RWPE2 (cell line): Measurements from ENCODE around the gene DERL3.

ENCODE experiments used
- ATAC-seq: fragments of 200-7000 bp; cut with Tn5 transposase; 3 replicates; pipeline ENCODE4 v1.9.1; 2021; ENCODE audit warnings: low read depth
- DNase-seq: peaks from one replicate; pipeline ENCODE4 v3.0.0-alpha.2; 2020; ENCODE audit warnings: low spot score
- H3K27ac ChIP-seq: fragments of 450-650 bp; 2 replicates; pipeline ENCODE4 v1.5.1; 2017; ENCODE audit warnings: mild to moderate bottlenecking; ENCODE audit not compliant: poor library complexity, severe bottlenecking
- H3K27me3 ChIP-seq: fragments of 250-450 bp; sonication (Bioruptor Pico); 2 replicates; pipeline ENCODE4 v1.5.1; 2021; ENCODE audit warnings: mild to moderate bottlenecking, moderate library complexity; ENCODE audit not compliant: insufficient read depth, poor library complexity, severe bottlenecking
- H3K36me3 ChIP-seq: fragments of 250-450 bp; sonication (Bioruptor Pico); 2 replicates; pipeline ENCODE4 v1.5.1; 2020; ENCODE audit warnings: low read depth, mild to moderate bottlenecking, moderate library complexity
- H3K4me1 ChIP-seq: fragments of 250-450 bp; sonication (Bioruptor Pico); 2 replicates; pipeline ENCODE4 v1.5.1; 2021; ENCODE audit warnings: mild to moderate bottlenecking, moderate library complexity; ENCODE audit not compliant: insufficient read depth, poor library complexity, severe bottlenecking
- H3K4me3 ChIP-seq: fragments of 250-450 bp; sonication (Bioruptor Pico); 2 replicates; pipeline ENCODE4 v1.5.1; 2021; ENCODE audit warnings: mild to moderate bottlenecking, moderate library complexity; ENCODE audit not compliant: severe bottlenecking
- H3K9me3 ChIP-seq: fragments of 250-450 bp; sonication (Bioruptor Pico); 2 replicates; pipeline ENCODE4 v1.5.1; 2021; ENCODE audit warnings: mild to moderate bottlenecking, moderate library complexity; ENCODE audit not compliant: severe bottlenecking
- CTCF ChIP-seq: fragments of 450-650 bp; IDR thresholded peaks from one replicate; pipeline ENCODE4 v1.5.1; 2017; ENCODE audit warnings: mild to moderate bottlenecking, moderate library complexity; ENCODE audit not compliant: poor library complexity, severe bottlenecking

The DERL3 gene

GRCh38 chr22:23837496-23837859, 1.3 kb downstream of the DERL3 start:
- Histone ChIP-seq H3K4me1 (no peaks in the 10 kb centered on the region), H3K4me3 (no peak overlapping the region), H3K36me3 (peaks cover 25% of the 10 kb centered on the region; the same call in 1 of the 2 replicates), H3K9me3 (no peaks in the 10 kb centered on the region), H3K27me3 (no peaks in the 10 kb centered on the region), H3K27ac (no peak overlapping the region)
- no peak for DNase-seq
- no peak for TF ChIP-seq CTCF
- ATAC-seq: no peak

GRCh38 chr22:23836692-23837495, 1.9 kb downstream of the DERL3 start:
- no peaks in the 10 kb centered on the region for H3K4me1 ChIP-seq
- peaks cover 25% of the 10 kb centered on the region; the same call in 1 of the 2 replicates for H3K36me3 ChIP-seq
- no peak for ATAC-seq
- H3K9me3 ChIP-seq: no peaks in the 10 kb centered on the region
- no peak overlapping the region for H3K27ac ChIP-seq
- no peak for TF ChIP-seq CTCF
- no peaks in the 10 kb centered on the region for H3K27me3 ChIP-seq
- H3K4me3 ChIP-seq: no peak overlapping the region
- DNase-seq: peak; percentile 57

GRCh38 chr22:23836281-23836680, 2.5 kb downstream of the DERL3 start:
- TF ChIP-seq CTCF: no peak
- no peaks in the 10 kb centered on the region for H3K27me3 ChIP-seq
- no peak overlapping the region for H3K27ac ChIP-seq
- no peaks in the 10 kb centered on the region for H3K9me3 ChIP-seq
- ATAC-seq (no peak), DNase-seq (peak; percentile 42)
- no peaks in the 10 kb centered on the region for H3K4me1 ChIP-seq
- H3K4me3 ChIP-seq: no peak overlapping the region
- peaks cover 25% of the 10 kb centered on the region; the same call in 1 of the 2 replicates for H3K36me3 ChIP-seq

GRCh38 chr22:23835484-23836144, 3.2 kb downstream of the DERL3 start:
- no peaks in the 10 kb centered on the region for H3K9me3 ChIP-seq
- H3K4me3 ChIP-seq: no peak overlapping the region
- ATAC-seq (no peak), DNase-seq (peak; percentile 23)
- no peaks in the 10 kb centered on the region for H3K4me1 ChIP-seq
- H3K27ac ChIP-seq: no peak overlapping the region
- H3K36me3 ChIP-seq: peaks cover 31% of the 10 kb centered on the region; the same call in 1 of the 2 replicates
- no peak for TF ChIP-seq CTCF
- H3K27me3 ChIP-seq: no peaks in the 10 kb centered on the region
